HEK293T (cell line): ENCODE results near the gene BFSP1.

Experiments used
- BHLHE40 ChIP-seq: fragments of 450-650 bp; IDR thresholded peaks from 2 replicates; pipeline ENCODE4 v1.6.1; 2016; ENCODE audit warnings: mild to moderate bottlenecking, moderate library complexity, borderline replicate concordance
- FOXM1 ChIP-seq: fragments of 450-650 bp; IDR thresholded peaks from 2 replicates; pipeline ENCODE4 v1.6.1; 2017; ENCODE audit warnings: mild to moderate bottlenecking, borderline replicate concordance
- HDGF ChIP-seq: fragments of 450-650 bp; IDR thresholded peaks from 2 replicates; pipeline ENCODE4 v1.6.1; 2017; ENCODE audit warnings: antibody characterized with exemption, borderline replicate concordance

GRCh38 chr20:17518339-17519052, 12.7 kb downstream of the BFSP1 start:
- no peak for TF ChIP-seq BHLHE40
- no peak for TF ChIP-seq FOXM1
- TF ChIP-seq HDGF = no peak
